A549 (cell line): ENCODE measurements around the gene LIPI. TPM values are rescaled to one million over a fixed set of nuclear protein-coding genes. Genes with fewer than 3 reads are reported as not detected.

Experiments
- ATAC-seq, 2 experiments: fragments of 200-7000 bp in 1 of 2; fragments of >200 bp in 1 of 2; cut with Nextera tagmentation in 1 of 2; cut with Tn5 transposase in 1 of 2; 3 replicates each; pipeline versions ENCODE4 v1.8.0 to v1.9.1; 2018 to 2020; ENCODE audit warnings: mild to moderate bottlenecking in 1 of 2, moderate library complexity in 1 of 2
- CTCF ChIA-PET: fragments of 300-600 bp; sonication (Branson Sonifier 250); formaldehyde crosslinking; extraction: SDS; loops from one replicate; lab custom pipeline; 2021; ENCODE audit warnings: antibody characterized with exemption, inconsistent platforms; lab: Yijun Ruan, JAX
- POLR2A ChIA-PET: fragments of 350-600 bp; formaldehyde crosslinking; extraction: SDS; loops from one replicate; lab custom pipeline; 2021; ENCODE audit warnings: antibody characterized with exemption, inconsistent platforms; lab: Yijun Ruan, JAX
- DNase-seq, 2 experiments: peaks; one replicate each; pipeline versions ENCODE4 v3.0.0 to v3.0.0-alpha.2; 2011 to 2016; ENCODE audit warnings: low read depth in 1 of 2, low spot score in 1 of 2
- FAIRE-seq: peaks from 2 replicates; lab custom pipeline; 2011; peaks lifted over from hg19 to GRCh38; lab: Jason Lieb, UNC
- H3K27ac ChIP-seq, 2 experiments: fragments of >200 bp; sonication (Bioruptor Twin); formaldehyde crosslinking; 3 replicates each; pipeline ENCODE4 v1.5.1; 2016 to 2017
- H3K4me1 ChIP-seq: fragments of >200 bp; sonication (Bioruptor Twin); formaldehyde crosslinking; 3 replicates; pipeline ENCODE4 v1.6.1; 2016
- H3K4me2 ChIP-seq: fragments of >200 bp; sonication (Bioruptor Twin); formaldehyde crosslinking; 3 replicates; pipeline ENCODE4 v1.6.1; 2016
- H3K4me3 ChIP-seq: fragments of >200 bp; sonication (Bioruptor Twin); formaldehyde crosslinking; 3 replicates; pipeline ENCODE4 v1.5.1; 2016
- H3K9me3 ChIP-seq: fragments of >200 bp; sonication (Bioruptor Twin); formaldehyde crosslinking; 3 replicates; pipeline ENCODE4 v1.6.1; 2016
- CBX2 ChIP-seq: fragments of 200-600 bp; sonication (generic); IDR thresholded peaks from 2 replicates; pipeline ENCODE4 v1.6.1; 2016; ENCODE audit warnings: low read depth, mild to moderate bottlenecking, borderline replicate concordance
- CEBPB ChIP-seq, 2 experiments: fragments of >200 bp in 1 of 2; sonication (Bioruptor Twin) in 1 of 2; formaldehyde crosslinking in 1 of 2; IDR thresholded peaks; 2 replicates each; pipeline ENCODE4 v1.6.1; 2012 to 2016
- CHD2 ChIP-seq: fragments of 150-350 bp; IDR thresholded peaks from 2 replicates; pipeline ENCODE4 v1.6.1; 2014; ENCODE audit warnings: low read length; ENCODE audit not compliant: partially characterized antibody
- EHF ChIP-seq: fragments of 250-450 bp; sonication (Bioruptor Pico); IDR thresholded peaks from 2 replicates; pipeline ENCODE4 v1.5.0; 2020; ENCODE audit warnings: mild to moderate bottlenecking
- EHMT2 ChIP-seq: fragments of 200-600 bp; sonication (generic); IDR thresholded peaks from 2 replicates; pipeline ENCODE4 v1.6.1; 2016; ENCODE audit warnings: antibody characterized with exemption, low read depth, mild to moderate bottlenecking, moderate library complexity
- FOSL2 ChIP-seq, 2 experiments: fragments of 450-650 bp in 1 of 2; fragments of >200 bp in 1 of 2; sonication (Bioruptor Twin) in 1 of 2; formaldehyde crosslinking; IDR thresholded peaks; 2 replicates each; pipeline versions ENCODE4 v1.5.0 to v1.6.1; 2016 to 2020; ENCODE audit warnings: mild to moderate bottlenecking in 1 of 2, moderate library complexity in 1 of 2
- FOXS1 ChIP-seq: fragments of 250-450 bp; sonication (Bioruptor Pico); IDR thresholded peaks from 2 replicates; pipeline ENCODE4 v1.5.0; 2020; ENCODE audit warnings: mild to moderate bottlenecking, moderate library complexity
- HDAC2 ChIP-seq: fragments of 200-600 bp; sonication (generic); IDR thresholded peaks from 2 replicates; pipeline ENCODE4 v1.6.1; 2016
- HEYL ChIP-seq: fragments of 250-450 bp; sonication (Bioruptor Pico); IDR thresholded peaks from 2 replicates; pipeline ENCODE4 v1.8.0; 2021; ENCODE audit warnings: mild to moderate bottlenecking, moderate library complexity
- HMGXB4 ChIP-seq: fragments of 250-450 bp; sonication (Bioruptor Pico); IDR thresholded peaks from 2 replicates; pipeline ENCODE4 v1.5.0; 2021; ENCODE audit warnings: mild to moderate bottlenecking, moderate library complexity, borderline replicate concordance
- HOXB5 ChIP-seq: fragments of 250-450 bp; sonication (Bioruptor Pico); IDR thresholded peaks from 2 replicates; pipeline ENCODE4 v1.5.0; 2020; ENCODE audit warnings: mild to moderate bottlenecking, moderate library complexity
- JUN ChIP-seq, 2 experiments: fragments of >200 bp; sonication (Bioruptor Twin); formaldehyde crosslinking; IDR thresholded peaks; 2 replicates in 1 of 2; 3 replicates in 1 of 2; pipeline ENCODE4 v1.6.1; 2016 to 2017
- KDM5A ChIP-seq: fragments of 200-600 bp; sonication (generic); IDR thresholded peaks from 2 replicates; pipeline ENCODE4 v1.6.1; 2016; ENCODE audit warnings: antibody characterized with exemption, mild to moderate bottlenecking
- NFE2L2 ChIP-seq: fragments of 150-350 bp; conservative IDR thresholded peaks from 2 replicates; pipeline ENCODE4 v1.6.1; 2014; ENCODE audit warnings: low read length
- NPAS2 ChIP-seq: fragments of 250-450 bp; sonication (Bioruptor Pico); IDR thresholded peaks from 2 replicates; pipeline ENCODE4 v1.8.0; 2022; ENCODE audit warnings: mild to moderate bottlenecking, moderate library complexity, borderline replicate concordance
- NR3C1 ChIP-seq: fragments of >200 bp; sonication (Bioruptor Twin); formaldehyde crosslinking; IDR thresholded peaks from 3 replicates; pipeline ENCODE4 v1.6.1; 2017
- PHF8 ChIP-seq: fragments of 200-600 bp; sonication (generic); IDR thresholded peaks from 2 replicates; pipeline ENCODE4 v1.6.1; 2016; ENCODE audit warnings: low read depth, mild to moderate bottlenecking, antibody characterized with exemption, moderate library complexity, borderline replicate concordance
- POLR2AphosphoS2 ChIP-seq: conservative IDR thresholded peaks from 2 replicates; pipeline ENCODE4 v1.6.1; 2012; ENCODE audit warnings: low read length, improper control_type of control experiment, inconsistent platforms
- RCOR1 ChIP-seq: fragments of 150-350 bp; IDR thresholded peaks from 2 replicates; pipeline ENCODE4 v1.6.1; 2014; ENCODE audit warnings: antibody characterized with exemption, low read length, low read depth
- RFX5 ChIP-seq: fragments of 450-650 bp; IDR thresholded peaks from 2 replicates; pipeline ENCODE4 v1.7.1; 2014; ENCODE audit warnings: antibody characterized with exemption, mild to moderate bottlenecking, moderate library complexity
- RNF2 ChIP-seq: fragments of 200-600 bp; sonication (generic); IDR thresholded peaks from 2 replicates; pipeline ENCODE4 v1.6.1; 2016; ENCODE audit warnings: low read depth, mild to moderate bottlenecking, antibody characterized with exemption, moderate library complexity, borderline replicate concordance
- SREBF2 ChIP-seq: fragments of 450-650 bp; IDR thresholded peaks from 2 replicates; pipeline ENCODE4 v1.6.1; 2014; ENCODE audit warnings: mild to moderate bottlenecking, moderate library complexity
- USF2 ChIP-seq: fragments of 450-650 bp; IDR thresholded peaks from 2 replicates; pipeline ENCODE4 v1.6.1; 2014; ENCODE audit warnings: antibody characterized with exemption
- WGBS: methylation state at CpG from one replicate; pipeline ENCODE4 v1.1.6; 2017; ENCODE audit errors: missing lambda C conversion rate; 5-methylcytosine and 5-hydroxymethylcytosine counted together
- polyA plus RNA-seq, 4 experiments: library from polyadenylated mRNA; depleted of rRNA in 3 of 4; stranded (reverse); fragments of >200 nt; fragmentation: RNase III in 1 of 4; extraction: RNeasy Plus Mini Kit Qiagen cat#74134 plus additional on column Dnase treatment in 1 of 4; gene quantifications; 2 replicates in 3 of 4; 3 replicates in 1 of 4; pipeline ENCODE4 v1.2.3, GENCODE V29; 2011 to 2017
- TF ChIP-seq, protein P1 (sequence below): IDR thresholded peaks from 2 replicates; pipeline ENCODE4 v1.6.1; 2012
- TF ChIP-seq, protein P2 (sequence below): fragments of 200-600 bp; sonication (generic); IDR thresholded peaks from 2 replicates; pipeline ENCODE4 v1.6.1; 2016; ENCODE audit warnings: antibody characterized with exemption, mild to moderate bottlenecking, moderate library complexity
- TF ChIP-seq, protein P3 (sequence below): fragments of 150-350 bp; IDR thresholded peaks from 2 replicates; pipeline ENCODE4 v1.6.1; 2014; ENCODE audit warnings: low read depth, mild to moderate bottlenecking, low read length

The LIPI gene
- polyA plus RNA-seq, 2 of the 4 experiments (the other 2 are of a cell fraction) = not detected

GRCh38 chr21:14229399-14229798 is 18.6 kb upstream of the LIPI start:
- WGBS = 9% methylated on average over 1 of the region's 1 CpG
- no peak overlapping the region for H3K4me3 ChIP-seq
- ChIA-PET POLR2A (no interaction called here), CTCF (no interaction called here)
- no peak for DNase-seq
- H3K9me3 ChIP-seq = no peaks in the 10 kb centered on the region
- H3K4me1 ChIP-seq = no peaks in the 10 kb centered on the region
- TF ChIP-seq, protein P1, sequence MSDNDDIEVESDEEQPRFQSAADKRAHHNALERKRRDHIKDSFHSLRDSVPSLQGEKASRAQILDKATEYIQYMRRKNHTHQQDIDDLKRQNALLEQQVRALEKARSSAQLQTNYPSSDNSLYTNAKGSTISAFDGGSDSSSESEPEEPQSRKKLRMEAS = no peak
- TF ChIP-seq NR3C1 (no peak), FOXS1 (no peak), SREBF2 (no peak), HDAC2 (no peak), PHF8 (no peak), EHMT2 (no peak), JUN (IDR thresholded peaks at IDR 0.05) (no peak), RNF2 (no peak), HMGXB4 (CRISPR knock-in tag) (no peak), NFE2L2 (no peak), HEYL (CRISPR knock-in tag) (no peak), FOSL2 (IDR thresholded peaks at IDR 0.05) (no peak), FOSL2 (CRISPR knock-in tag; IDR thresholded peaks at IDR 0.05) (no peak), CBX2 (no peak), POLR2AphosphoS2 (no peak), USF2 (no peak), EHF (CRISPR knock-in tag) (no peak)
- TF ChIP-seq, protein P2, sequence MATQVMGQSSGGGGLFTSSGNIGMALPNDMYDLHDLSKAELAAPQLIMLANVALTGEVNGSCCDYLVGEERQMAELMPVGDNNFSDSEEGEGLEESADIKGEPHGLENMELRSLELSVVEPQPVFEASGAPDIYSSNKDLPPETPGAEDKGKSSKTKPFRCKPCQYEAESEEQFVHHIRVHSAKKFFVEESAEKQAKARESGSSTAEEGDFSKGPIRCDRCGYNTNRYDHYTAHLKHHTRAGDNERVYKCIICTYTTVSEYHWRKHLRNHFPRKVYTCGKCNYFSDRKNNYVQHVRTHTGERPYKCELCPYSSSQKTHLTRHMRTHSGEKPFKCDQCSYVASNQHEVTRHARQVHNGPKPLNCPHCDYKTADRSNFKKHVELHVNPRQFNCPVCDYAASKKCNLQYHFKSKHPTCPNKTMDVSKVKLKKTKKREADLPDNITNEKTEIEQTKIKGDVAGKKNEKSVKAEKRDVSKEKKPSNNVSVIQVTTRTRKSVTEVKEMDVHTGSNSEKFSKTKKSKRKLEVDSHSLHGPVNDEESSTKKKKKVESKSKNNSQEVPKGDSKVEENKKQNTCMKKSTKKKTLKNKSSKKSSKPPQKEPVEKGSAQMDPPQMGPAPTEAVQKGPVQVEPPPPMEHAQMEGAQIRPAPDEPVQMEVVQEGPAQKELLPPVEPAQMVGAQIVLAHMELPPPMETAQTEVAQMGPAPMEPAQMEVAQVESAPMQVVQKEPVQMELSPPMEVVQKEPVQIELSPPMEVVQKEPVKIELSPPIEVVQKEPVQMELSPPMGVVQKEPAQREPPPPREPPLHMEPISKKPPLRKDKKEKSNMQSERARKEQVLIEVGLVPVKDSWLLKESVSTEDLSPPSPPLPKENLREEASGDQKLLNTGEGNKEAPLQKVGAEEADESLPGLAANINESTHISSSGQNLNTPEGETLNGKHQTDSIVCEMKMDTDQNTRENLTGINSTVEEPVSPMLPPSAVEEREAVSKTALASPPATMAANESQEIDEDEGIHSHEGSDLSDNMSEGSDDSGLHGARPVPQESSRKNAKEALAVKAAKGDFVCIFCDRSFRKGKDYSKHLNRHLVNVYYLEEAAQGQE = no peak
- TF ChIP-seq, all 56 proteins: peak for 0
- no peak for FAIRE-seq
- Histone ChIP-seq H3K27ac (no peak overlapping the region), H3K4me2 (no peak overlapping the region)
- ATAC-seq = no peak

DNA sequence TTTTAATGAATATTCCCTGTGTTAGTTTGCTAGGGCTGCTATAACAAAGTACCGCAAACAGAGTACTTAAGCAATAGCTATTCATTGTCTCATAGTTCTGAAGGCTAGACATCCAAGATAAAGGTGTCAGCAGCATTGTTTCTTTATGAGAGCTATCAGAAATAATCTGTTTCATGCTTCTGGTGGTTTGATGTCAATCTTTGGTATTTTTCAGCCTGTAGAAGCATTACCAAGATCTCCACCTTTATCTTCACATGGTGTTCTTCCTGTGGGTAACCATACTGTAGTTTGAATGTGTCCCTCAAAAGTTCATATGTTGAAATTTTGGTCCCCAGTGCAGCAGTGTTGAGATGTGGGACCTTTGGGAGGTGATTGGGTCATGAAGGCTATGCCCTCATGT is 12.6 kb upstream of the LIPI start:
- POLR2A ChIA-PET = no interaction called here
- no peaks in the 10 kb centered on the region for H3K4me1 ChIP-seq
- no peak overlapping the region for H3K4me2 ChIP-seq
- FAIRE-seq = no peak
- no peaks in the 10 kb centered on the region for H3K9me3 ChIP-seq
- TF ChIP-seq CHD2 = no peak
- no peak for TF ChIP-seq NPAS2 (CRISPR knock-in tag)
- no peak for TF ChIP-seq RFX5
- TF ChIP-seq CEBPB (IDR thresholded peaks at IDR 0.05) = no peak
- TF ChIP-seq, protein P3, sequence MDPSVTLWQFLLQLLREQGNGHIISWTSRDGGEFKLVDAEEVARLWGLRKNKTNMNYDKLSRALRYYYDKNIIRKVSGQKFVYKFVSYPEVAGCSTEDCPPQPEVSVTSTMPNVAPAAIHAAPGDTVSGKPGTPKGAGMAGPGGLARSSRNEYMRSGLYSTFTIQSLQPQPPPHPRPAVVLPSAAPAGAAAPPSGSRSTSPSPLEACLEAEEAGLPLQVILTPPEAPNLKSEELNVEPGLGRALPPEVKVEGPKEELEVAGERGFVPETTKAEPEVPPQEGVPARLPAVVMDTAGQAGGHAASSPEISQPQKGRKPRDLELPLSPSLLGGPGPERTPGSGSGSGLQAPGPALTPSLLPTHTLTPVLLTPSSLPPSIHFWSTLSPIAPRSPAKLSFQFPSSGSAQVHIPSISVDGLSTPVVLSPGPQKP = no peak
- TF ChIP-seq RCOR1 = no peak
- no peak for TF ChIP-seq RNF2
- TF ChIP-seq PHF8 = no peak
- TF ChIP-seq NR3C1 = no peak
- no peak for TF ChIP-seq HOXB5 (CRISPR knock-in tag)
- TF ChIP-seq, protein P2 = no peak
- TF ChIP-seq KDM5A = no peak
- no peak for TF ChIP-seq HEYL (CRISPR knock-in tag)
- no peak for TF ChIP-seq EHMT2
- TF ChIP-seq, all 56 proteins: peak for 0
- ATAC-seq (no peak), DNase-seq (no peak)
- CTCF ChIA-PET = no interaction called here
- Histone ChIP-seq H3K4me3 (no peak overlapping the region), H3K27ac (no peak overlapping the region)
- WGBS = 83% methylated on average over 1 of the region's 1 CpG
